ENCODE data around the gene UPK1B. TPM values are rescaled to one million over a fixed set of nuclear protein-coding genes. Genes with fewer than 3 reads are reported as not detected.

The UPK1B gene
- total RNA-seq, 1 donor from 2014 or later = 0.14 TPM

GRCh38 chr3:119184796-119185570, 11.6 kb downstream of the UPK1B start:
- Histone ChIP-seq H3K4me3 (ENCODE audit: insufficient read depth, low read depth, low read length) (no peak overlapping the region), H3K4me2 (ENCODE audit: low read length) (peak overlapping the region; percentile 29), H2AFZ (ENCODE audit: low read depth, low read length) (no peak overlapping the region), H3K9me3 (ENCODE audit: insufficient read depth, low read depth, low read length) (no peaks in the 10 kb centered on the region), H3K4me1 (ENCODE audit: insufficient read depth, low read length) (peaks cover 10% of the 10 kb centered on the region), H3K27ac (ENCODE audit: low read depth, low read length) (peak overlapping the region; percentile 46), H3K36me3 (ENCODE audit: insufficient read depth, low read length) (no peaks in the 10 kb centered on the region), H3K79me2 (ENCODE audit: insufficient read depth, low read length) (no peaks in the 10 kb centered on the region), H3K9ac (ENCODE audit: low read length) (no peak overlapping the region), H3K27me3 (ENCODE audit: insufficient read depth, low read length) (no peaks in the 10 kb centered on the region), H4K20me1 (ENCODE audit: insufficient read depth, low read length) (no peaks in the 10 kb centered on the region)
- H3K27ac Mint-ChIP-seq (ENCODE audit: unreplicated experiment) = no peak overlapping the region
- DNase-seq (ENCODE audit: low read depth) = peak; percentile 92
- H3K4me1 Mint-ChIP-seq (ENCODE audit: low read depth, unreplicated experiment) = peaks cover 5% of the 10 kb centered on the region
- no peak overlapping the region for H3K4me3 Mint-ChIP-seq (ENCODE audit: unreplicated experiment)
- FAIRE-seq = peak; percentile 97
- no peak for TF ChIP-seq CTCF (IDR thresholded peaks at IDR 0.05; ENCODE audit: insufficient read depth, low read depth, low read length)
- TF ChIP-seq EZH2 (IDR thresholded peaks at IDR 0.05; ENCODE audit: insufficient read depth, low read length) = no peak
- no peaks in the 10 kb centered on the region for H3K27me3 Mint-ChIP-seq (ENCODE audit: low read depth, unreplicated experiment)
- no peaks in the 10 kb centered on the region for H3K9me3 Mint-ChIP-seq (ENCODE audit: unreplicated experiment)
- H3K36me3 Mint-ChIP-seq (ENCODE audit: low read depth, unreplicated experiment) = no peaks in the 10 kb centered on the region

- no peak overlapping the region for H3K9ac ChIP-seq (ENCODE audit: low read length)
- H3K9me3 ChIP-seq (ENCODE audit: insufficient read depth, low read depth, low read length) = no peaks in the 10 kb centered on the region
- no peak overlapping the region for H2AFZ ChIP-seq (ENCODE audit: low read depth, low read length)
- no peaks in the 10 kb centered on the region for H3K27me3 ChIP-seq (ENCODE audit: insufficient read depth, low read length)
- TF ChIP-seq CTCF (IDR thresholded peaks at IDR 0.05; ENCODE audit: insufficient read depth, low read depth, low read length) = no peak
- TF ChIP-seq EZH2 (IDR thresholded peaks at IDR 0.05; ENCODE audit: insufficient read depth, low read length) = no peak
- H3K4me2 ChIP-seq (ENCODE audit: low read length) = no peak overlapping the region
- Mint-ChIP-seq H3K36me3 (ENCODE audit: low read depth, unreplicated experiment) (no peaks in the 10 kb centered on the region), H3K27ac (ENCODE audit: unreplicated experiment) (no peak overlapping the region), H3K9me3 (ENCODE audit: unreplicated experiment) (no peaks in the 10 kb centered on the region), H3K27me3 (ENCODE audit: low read depth, unreplicated experiment) (no peaks in the 10 kb centered on the region), H3K4me3 (ENCODE audit: unreplicated experiment) (no peak overlapping the region), H3K4me1 (ENCODE audit: low read depth, unreplicated experiment) (peaks cover 5% of the 10 kb centered on the region)
- H3K27ac ChIP-seq (ENCODE audit: low read depth, low read length) = no peak overlapping the region
- H3K4me3 ChIP-seq (ENCODE audit: insufficient read depth, low read depth, low read length) = no peak overlapping the region
- peaks cover 10% of the 10 kb centered on the region for H3K4me1 ChIP-seq (ENCODE audit: insufficient read depth, low read length)
- no peak for FAIRE-seq
- H3K79me2 ChIP-seq (ENCODE audit: insufficient read depth, low read length) = no peaks in the 10 kb centered on the region
- H4K20me1 ChIP-seq (ENCODE audit: insufficient read depth, low read length) = no peaks in the 10 kb centered on the region
- DNase-seq (ENCODE audit: low read depth) = peak; percentile 37
- H3K36me3 ChIP-seq (ENCODE audit: insufficient read depth, low read length) = no peaks in the 10 kb centered on the region
Measured at GRCh38 chr3:119187266-119187665, 13.9 kb downstream of the UPK1B start.

- no peaks in the 10 kb centered on the region for H3K36me3 ChIP-seq (ENCODE audit: insufficient read depth, low read length)
- no peak overlapping the region for H3K27ac ChIP-seq (ENCODE audit: low read depth, low read length)
- DNase-seq (ENCODE audit: low read depth) (no peak), FAIRE-seq (no peak)
- H3K4me3 ChIP-seq (ENCODE audit: insufficient read depth, low read depth, low read length) = no peak overlapping the region
- no peaks in the 10 kb centered on the region for H3K36me3 Mint-ChIP-seq (ENCODE audit: low read depth, unreplicated experiment)
- no peak overlapping the region for H3K4me3 Mint-ChIP-seq (ENCODE audit: unreplicated experiment)
- H3K4me1 Mint-ChIP-seq (ENCODE audit: low read depth, unreplicated experiment) = peaks cover 21% of the 10 kb centered on the region
- H3K4me1 ChIP-seq (ENCODE audit: insufficient read depth, low read length) = peaks cover 15% of the 10 kb centered on the region
- no peaks in the 10 kb centered on the region for H3K9me3 Mint-ChIP-seq (ENCODE audit: unreplicated experiment)
- no peaks in the 10 kb centered on the region for H3K9me3 ChIP-seq (ENCODE audit: insufficient read depth, low read depth, low read length)
- TF ChIP-seq EZH2 (IDR thresholded peaks at IDR 0.05; ENCODE audit: insufficient read depth, low read length) (no peak), CTCF (IDR thresholded peaks at IDR 0.05; ENCODE audit: insufficient read depth, low read depth, low read length) (no peak)
- no peak overlapping the region for H3K4me2 ChIP-seq (ENCODE audit: low read length)
- H3K79me2 ChIP-seq (ENCODE audit: insufficient read depth, low read length) = no peaks in the 10 kb centered on the region
- no peaks in the 10 kb centered on the region for H4K20me1 ChIP-seq (ENCODE audit: insufficient read depth, low read length)
- no peaks in the 10 kb centered on the region for H3K27me3 ChIP-seq (ENCODE audit: insufficient read depth, low read length)
- no peaks in the 10 kb centered on the region for H3K27me3 Mint-ChIP-seq (ENCODE audit: low read depth, unreplicated experiment)
- H3K27ac Mint-ChIP-seq (ENCODE audit: unreplicated experiment) = no peak overlapping the region
- no peak overlapping the region for H2AFZ ChIP-seq (ENCODE audit: low read depth, low read length)
- H3K9ac ChIP-seq (ENCODE audit: low read length) = no peak overlapping the region
Measured at GRCh38 chr3:119191800-119192199, 18.4 kb downstream of the UPK1B start.

Measured in astrocyte (in vitro differentiated cells and primary cell).